Stimulated activated CD8-positive, alpha-beta memory T cell treated with anti-CD3 and anti-CD28 coated beads, Interleukin-2, amount 100 ng/mL, for 1 hour (primary cell): ENCODE results near the gene MED22.
"Not testable (repeated sequence)": the region's sequence is repeated elsewhere in the genome, so short reads cannot be mapped to it uniquely, and the experiment has no call there.

Experiments used
- DNase-seq, 2 donors: peaks; one replicate each; pipeline ENCODE4 v3.0.0-alpha.2; 2020; ENCODE audit warnings: low read depth in 2 of 2

The MED22 gene

GRCh38 chr9:133347985-133348717 is at the start of gene MED22, which contains the start of gene RPL7A:
Gene MED22 (minus strand): TSS chr9:133348131. CDS start chr9:133346662, 1,469 bp downstream.
Gene RPL7A (plus strand): TSS chr9:133348218. CDS start chr9:133348244, 26 bp downstream.
- DNase-seq, result peak; percentile 79 to 82

DNA sequence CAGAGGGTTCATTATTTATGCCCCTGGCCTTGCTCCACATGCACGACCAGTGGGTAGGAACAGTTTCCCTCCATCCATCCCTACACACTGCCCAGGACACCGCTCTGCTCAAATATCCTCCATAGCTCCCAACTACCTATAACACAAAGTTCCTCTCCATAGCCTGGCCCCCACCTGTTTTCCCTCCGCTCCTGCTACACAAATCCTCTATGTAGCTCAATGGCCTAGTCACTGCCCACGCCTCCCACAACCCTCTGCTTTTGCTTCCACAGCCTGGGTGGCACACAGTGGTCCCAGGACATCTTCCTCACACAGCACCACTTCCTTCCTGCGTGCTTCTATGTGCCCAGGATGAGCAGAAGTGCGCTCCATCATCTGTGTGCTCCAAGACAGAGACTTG is 49.4 kb upstream of the MED22 start:
- no peak for DNase-seq

GRCh38 chr9:133396952-133397351 is 49.0 kb upstream of the MED22 start:
- DNase-seq, result no peak

GRCh38 chr9:133394687-133395271 is 46.8 kb upstream of the MED22 start:
- no peak for DNase-seq

DNA sequence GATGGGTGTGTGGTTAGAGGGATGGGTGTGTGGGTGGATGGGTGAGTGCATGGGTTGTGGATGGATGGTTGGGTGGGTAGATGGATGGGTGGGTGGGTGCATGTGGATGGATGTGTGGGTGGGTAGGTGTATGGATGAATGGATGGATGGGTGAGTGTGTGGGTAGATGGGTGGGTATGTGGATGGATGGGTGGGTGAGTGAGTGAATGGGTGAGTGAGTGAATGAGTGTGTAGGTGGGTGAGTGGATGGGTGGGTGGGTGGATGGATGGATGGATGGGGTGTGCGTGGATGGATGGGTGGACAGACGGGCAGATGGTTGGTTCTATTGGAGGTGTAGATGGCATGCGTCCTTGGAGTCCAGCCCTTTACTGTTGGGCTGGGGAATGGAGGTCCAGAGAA is 45.5 kb upstream of the MED22 start:
- DNase-seq, result no peak

DNA sequence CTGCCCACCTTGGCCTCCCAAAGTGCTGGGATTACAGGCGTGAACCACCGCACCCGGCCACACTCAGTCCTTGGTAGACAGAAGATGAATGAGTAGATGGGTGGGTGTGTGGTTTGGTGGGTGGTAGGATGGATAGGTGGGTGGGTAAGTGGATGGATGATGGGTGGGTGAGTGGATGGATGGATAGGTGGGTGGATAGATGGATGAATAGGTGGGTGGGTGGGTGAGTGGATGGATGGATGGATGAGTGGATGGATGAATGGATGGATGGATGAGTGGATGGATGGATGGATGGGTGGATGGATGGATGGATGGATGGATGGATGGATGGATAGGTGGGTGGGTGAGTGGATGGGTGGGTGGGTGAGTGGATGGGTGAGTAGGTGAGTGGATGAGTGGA is 44.4 kb upstream of the MED22 start:
- not testable (repeated sequence) for DNase-seq

DNA sequence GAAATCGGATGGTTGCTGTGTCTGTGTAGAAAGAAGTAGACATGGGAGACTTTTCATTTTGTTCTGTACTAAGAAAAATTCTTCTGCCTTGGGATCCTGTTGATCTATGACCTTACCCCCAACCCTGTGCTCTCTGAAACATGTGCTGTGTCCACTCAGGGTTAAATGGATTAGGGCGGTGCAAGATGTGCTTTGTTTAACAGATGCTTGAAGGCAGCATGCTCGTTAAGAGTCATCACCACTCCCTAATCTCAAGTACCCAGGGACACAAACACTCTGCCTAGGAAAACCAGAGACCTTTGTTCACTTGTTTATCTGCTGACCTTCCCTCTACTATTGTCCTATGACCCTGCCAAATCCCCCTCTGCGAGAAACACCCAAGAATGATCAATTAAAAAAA is 43.5 kb upstream of the MED22 start:
- DNase-seq, result not testable (repeated sequence)

- no peak for DNase-seq
Observed at GRCh38 chr9:133390713-133391112, 42.8 kb upstream of the MED22 start.

DNA sequence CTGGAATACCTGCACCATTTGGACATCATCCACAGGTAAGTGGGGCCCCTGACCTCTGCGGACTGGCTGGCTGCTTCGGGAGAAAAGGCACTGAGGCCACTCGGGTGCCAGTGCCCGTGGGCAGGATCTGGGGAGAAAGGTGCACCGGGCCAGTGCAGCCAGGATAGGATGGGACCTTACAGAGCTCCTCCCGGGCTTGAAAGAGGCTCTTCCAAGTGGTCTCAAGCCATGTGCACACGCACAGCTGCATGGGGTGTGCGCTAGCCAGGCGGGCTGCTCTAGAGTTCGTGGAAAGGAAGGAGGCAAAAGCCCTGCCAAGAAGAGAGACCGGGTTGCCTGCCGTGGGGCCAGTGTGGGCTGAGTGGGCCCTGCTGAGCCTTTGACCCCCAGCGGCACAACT is 41.6 kb upstream of the MED22 start:
- no peak for DNase-seq

- DNase-seq, result no peak
Observed at GRCh38 chr9:133389025-133389557, 41.2 kb upstream of the MED22 start.

GRCh38 chr9:133387680-133388079 is 39.7 kb upstream of the MED22 start:
- no peak for DNase-seq

GRCh38 chr9:133386338-133386737 is 38.4 kb upstream of the MED22 start:
- DNase-seq, result no peak

- DNase-seq, result no peak
Observed at GRCh38 chr9:133385452-133385851, 37.5 kb upstream of the MED22 start.

DNA sequence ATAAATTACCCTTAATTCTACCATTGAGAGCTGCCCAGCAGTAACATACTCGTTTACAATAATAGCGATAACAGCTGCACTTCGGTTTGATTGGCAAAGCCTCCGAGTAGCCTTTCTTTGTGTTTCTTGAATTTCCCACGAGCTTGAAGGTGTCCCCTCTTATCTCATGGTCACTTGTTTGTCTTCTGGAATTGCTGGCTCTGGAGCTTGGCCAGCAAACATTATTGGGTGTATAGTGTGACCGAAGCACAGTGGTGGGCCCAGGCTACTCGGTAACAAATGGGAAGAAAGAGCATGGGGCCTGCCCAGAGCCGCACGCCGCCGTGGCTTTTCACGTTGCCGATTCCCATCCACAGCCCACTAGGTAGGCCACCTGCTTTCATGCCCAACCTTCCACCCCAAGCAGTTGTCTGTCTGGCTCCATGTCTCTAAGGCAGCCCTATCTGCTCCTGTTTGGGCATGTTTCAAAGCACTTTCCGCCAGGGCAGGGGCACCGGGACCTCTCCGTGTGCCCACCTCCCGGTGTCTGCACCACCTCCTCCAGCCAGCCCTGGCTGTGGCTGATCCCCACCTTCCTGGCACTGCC is 36.9 kb upstream of the MED22 start:
- DNase-seq, result no peak

GRCh38 chr9:133383438-133383837 is 35.5 kb upstream of the MED22 start:
- DNase-seq, result no peak

- no peak for DNase-seq
Observed at GRCh38 chr9:133382507-133383141, 34.7 kb upstream of the MED22 start.

GRCh38 chr9:133380734-133381133 is 32.8 kb upstream of the MED22 start:
- DNase-seq, result no peak

DNA sequence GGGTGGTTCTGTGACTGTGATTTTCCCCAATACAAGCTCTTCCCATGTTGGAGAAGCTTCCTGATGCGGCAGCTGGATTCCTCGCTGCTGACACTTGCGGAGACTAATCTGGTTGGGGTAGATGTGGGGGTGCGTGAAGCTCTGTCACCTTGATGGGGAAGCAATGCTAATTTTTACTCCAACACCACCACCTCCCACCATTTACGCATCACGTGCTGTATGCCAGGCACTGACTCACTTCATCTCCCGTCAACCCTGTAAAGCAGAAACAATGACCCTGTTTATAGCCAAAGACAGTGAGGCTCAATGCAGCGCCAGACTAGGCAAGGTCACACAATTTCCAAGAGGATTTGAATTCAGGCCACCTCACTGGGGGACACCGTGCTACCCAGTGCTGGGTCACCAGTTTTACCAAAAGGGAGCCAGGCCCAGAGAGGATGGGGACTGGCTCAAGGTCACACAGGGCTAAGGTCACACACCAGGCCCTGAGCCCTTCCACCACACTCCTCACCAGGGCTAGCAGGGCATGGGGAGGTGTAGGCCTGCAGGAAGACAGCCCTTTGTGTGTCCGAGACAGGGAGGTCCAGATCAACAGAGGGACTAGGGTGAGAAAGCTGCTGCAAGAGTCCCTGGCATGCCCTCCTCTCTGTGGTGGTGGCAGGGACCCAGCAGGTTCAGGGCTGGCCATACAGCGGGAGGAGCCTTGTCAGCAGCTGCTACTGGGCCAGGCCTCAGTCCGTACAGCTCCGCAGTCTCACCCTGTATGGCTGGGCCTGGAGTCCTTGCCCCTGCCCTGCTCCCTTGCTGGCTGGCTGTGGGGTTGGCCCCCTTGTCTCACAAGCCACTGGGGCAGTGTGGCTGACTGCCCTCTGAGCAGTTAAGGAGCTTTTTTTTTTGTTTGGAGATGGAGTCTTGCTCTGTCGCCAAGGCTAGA is 31.5 kb upstream of the MED22 start:
- no peak for DNase-seq

GRCh38 chr9:133378408-133378962 is 30.6 kb upstream of the MED22 start:
- DNase-seq, result no peak

- no peak for DNase-seq
Observed at GRCh38 chr9:133377721-133378216, 29.8 kb upstream of the MED22 start.

- DNase-seq, result not testable (repeated sequence)
Observed at GRCh38 chr9:133377280-133377679, 29.3 kb upstream of the MED22 start.
